HL-60/S4 treated with phorbol 12-myristate 13-acetate at 8.2 ng/mL for 4 days and 3 days (cell line): ENCODE results near the gene FMNL3.
"Not testable (repeated sequence)": the region's sequence is repeated elsewhere in the genome, so short reads cannot be mapped to it uniquely, and the experiment has no call there.

Experiments
- in situ Hi-C: fragments of 300-500 bp; cut with MboI; formaldehyde crosslinking; loops from 2 replicates; pipeline ENCODE4 v1.15.0; 2022; ENCODE audit warnings: low sequenced_read_pairs

The FMNL3 gene

DNA sequence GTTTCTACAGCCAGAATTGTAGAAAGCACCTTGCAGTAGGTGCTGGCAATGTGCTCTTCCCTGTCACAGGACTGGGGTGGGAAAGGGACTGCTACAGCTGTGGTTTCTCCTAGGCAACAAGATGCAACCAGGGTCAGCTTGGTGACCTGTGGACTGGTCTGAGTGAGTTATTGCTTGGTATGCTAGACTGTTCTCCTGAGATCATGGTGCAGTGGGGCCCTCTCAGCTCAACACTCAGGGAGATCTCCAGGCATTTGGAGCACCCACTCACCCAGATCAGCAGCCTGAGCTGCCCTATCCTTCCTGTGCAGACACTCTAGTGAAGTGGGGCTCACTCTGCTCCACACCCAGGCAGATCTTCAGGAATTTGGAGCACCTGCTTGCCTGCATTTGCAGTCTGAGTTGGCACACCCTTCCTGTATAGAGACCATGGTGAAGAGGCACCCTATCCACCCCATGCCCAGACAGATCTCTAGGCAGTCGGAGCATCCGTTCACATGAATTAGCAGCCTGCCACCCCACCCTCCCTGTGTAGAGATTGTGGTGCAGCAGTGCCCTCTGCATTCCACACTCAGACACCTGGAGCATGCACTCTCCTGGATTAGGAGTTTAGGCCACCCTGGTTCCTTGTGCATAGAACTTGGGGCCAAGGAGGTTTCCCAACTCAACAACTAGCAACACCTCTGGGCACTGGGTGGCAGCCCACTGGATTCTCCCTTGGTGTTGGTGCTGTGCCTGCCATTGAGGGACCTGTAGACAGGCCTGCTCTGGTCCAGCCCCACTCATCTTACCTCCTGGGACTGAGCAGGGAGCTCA, 97.9 kb downstream of the FMNL3 start:
- in situ Hi-C loops = no loop called here

- in situ Hi-C loops = not testable (repeated sequence)
These were observed 101.7 kb downstream of the FMNL3 start, which contains the start of gene FAM186B for GRCh38 chr12:49605539-49605938. Gene FAM186B, minus strand, starts transcription at chr12:49605639. Its CDS starts 162 bp downstream, at chr12:49605477.

GRCh38 chr12:49604856-49605255, 102.3 kb downstream of the FMNL3 start:
- in situ Hi-C loops = no loop called here

DNA sequence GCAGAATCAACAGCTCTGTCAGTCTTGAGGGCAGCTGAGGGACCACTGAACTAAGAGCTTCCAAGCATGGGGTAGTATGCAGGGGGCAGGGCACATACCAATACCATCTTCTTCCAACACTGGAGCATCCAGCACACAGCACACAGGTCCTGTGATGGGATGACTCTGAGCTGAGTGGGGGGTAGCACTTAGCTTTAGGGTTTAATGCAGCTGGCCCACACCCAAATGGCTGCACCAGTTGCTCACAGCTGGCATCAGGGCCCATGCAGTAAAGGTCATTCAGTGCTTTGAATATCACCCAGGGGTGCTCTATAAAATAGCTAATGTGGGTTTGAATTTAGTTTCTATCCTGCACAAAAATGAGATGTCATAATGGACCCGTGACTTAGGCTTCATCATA, 103.5 kb downstream of the FMNL3 start:
- in situ Hi-C loops = no loop called here

- in situ Hi-C loops = no loop called here
These were observed 107.2 kb downstream of the FMNL3 start for GRCh38 chr12:49599961-49600360.

- in situ Hi-C loops = no loop called here
These were observed 108.7 kb downstream of the FMNL3 start for GRCh38 chr12:49598527-49598926.

- in situ Hi-C loops = no loop called here
These were observed 118.3 kb downstream of the FMNL3 start for GRCh38 chr12:49588721-49589516.

DNA sequence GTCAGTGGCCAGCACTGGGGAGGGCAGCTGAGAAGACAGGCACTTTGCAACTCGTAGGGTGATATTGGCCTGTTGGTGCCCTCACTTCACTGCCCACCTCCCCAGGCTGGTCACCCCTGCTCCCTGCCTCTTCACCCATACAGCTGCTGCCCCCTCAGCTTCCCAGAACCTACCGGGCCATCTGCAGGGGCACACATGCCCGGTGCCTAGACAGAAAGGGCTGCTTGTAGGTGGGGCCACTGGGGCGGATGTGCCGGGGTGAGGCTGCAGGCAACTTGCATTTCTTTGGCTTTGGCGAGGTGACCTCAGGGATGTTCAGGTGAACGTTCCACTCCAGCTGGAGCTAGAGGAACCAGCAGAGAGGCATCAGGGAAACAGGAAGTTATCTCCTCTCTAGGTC, 118.9 kb downstream of the FMNL3 start:
- in situ Hi-C loops = no loop called here

GRCh38 chr12:49587174-49587908, 119.9 kb downstream of the FMNL3 start:
- in situ Hi-C loops = no loop called here
